ENCODE measurements around the gene KLHL14.

GRCh38 chr18:32669549-32670165 is 103.2 kb downstream of the KLHL14 start:
- TF ChIP-seq SUZ12 (IDR thresholded peaks at IDR 0.05; ENCODE audit: extremely low read depth, insufficient read depth, insufficient read length) = no peak
- no peak for TF ChIP-seq ZNF274 (IDR thresholded peaks at IDR 0.05; ENCODE audit: low read depth, low read length)
